Stimulated activated CD8-positive, alpha-beta memory T cell treated with anti-CD3 and anti-CD28 coated beads, Interleukin-7, amount 100 ng/mL, for 1 hour (primary cell): ENCODE data around the gene PRDM16.

ENCODE experiments used
- DNase-seq, 2 donors: peaks; one replicate each; pipeline ENCODE4 v3.0.0-alpha.2; 2020; ENCODE audit warnings: low read depth in 2 of 2

The PRDM16 gene

DNA sequence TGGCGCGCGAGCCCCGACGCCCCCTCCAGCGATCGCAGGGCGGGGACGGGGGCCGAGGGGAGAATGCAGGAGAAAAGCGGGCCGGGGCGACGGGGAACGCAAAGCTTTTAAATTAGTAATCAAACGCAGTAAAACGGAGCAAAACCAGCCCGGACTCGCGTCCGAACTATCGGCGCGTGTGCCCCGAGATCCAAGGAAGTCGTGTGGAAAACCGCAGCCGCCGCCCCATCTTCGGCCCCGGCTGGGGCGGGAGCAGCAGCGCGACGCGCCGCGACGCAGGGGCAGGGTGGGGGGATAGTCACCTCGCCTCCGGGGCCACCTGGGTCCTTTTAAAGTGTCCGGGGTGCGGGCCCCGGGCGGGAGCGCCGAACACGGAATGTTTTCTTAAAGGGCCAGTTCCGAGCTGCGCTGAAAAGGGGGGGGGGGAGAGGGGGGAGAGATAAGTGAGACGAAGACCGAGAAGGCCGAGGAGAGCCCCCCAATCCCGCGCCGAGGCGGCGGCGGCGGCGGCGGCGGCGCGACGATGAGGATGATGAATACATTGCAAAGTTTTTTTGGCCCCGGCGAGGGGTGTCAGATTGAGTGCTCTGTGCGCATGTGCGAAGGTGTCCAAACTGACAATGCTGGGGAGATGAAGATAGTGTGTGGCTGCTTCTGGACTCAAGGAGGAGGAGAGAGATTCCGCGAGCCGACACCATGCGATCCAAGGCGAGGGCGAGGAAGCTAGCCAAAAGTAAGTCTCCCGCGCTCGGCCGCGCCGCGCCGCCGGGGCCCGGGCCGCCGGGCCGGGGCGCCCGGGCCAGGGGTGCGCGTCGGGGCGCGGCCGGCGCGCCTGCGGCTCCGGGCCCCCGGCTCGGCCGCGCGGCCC is at the start of gene PRDM16:
Gene PRDM16, plus strand, starts transcription at position 640 of the 868 bp plus-strand sequence. Its CDS starts 57 bp downstream, at position 697.
- no peak for DNase-seq

DNA sequence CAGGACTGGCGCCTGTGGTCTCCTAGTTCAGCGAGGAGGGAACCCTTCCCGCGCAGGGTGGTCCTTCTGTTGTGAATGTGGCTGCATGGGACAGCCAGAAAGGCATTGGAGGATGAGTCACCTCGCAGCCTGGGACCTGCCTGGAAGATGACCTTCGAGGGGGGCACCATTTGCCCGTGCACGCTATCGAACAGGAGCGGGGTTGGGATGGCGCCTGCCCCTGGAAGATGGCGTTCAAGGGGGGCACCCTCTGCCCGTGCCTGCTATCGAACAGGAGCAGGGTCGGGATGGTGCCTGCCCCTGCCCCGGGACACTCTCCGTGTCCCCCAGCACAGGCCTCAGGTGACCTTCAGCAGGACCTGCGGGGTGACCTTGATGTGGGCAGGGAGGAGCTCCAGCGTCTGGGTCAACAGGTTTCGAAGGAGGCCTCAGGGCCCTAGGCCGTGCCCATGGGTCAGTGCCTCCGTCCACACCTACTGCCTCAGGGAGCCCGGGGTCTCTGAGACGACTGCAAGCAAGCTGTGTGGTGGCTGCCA is 49.4 kb upstream of the PRDM16 start:
- no peak for DNase-seq

DNA sequence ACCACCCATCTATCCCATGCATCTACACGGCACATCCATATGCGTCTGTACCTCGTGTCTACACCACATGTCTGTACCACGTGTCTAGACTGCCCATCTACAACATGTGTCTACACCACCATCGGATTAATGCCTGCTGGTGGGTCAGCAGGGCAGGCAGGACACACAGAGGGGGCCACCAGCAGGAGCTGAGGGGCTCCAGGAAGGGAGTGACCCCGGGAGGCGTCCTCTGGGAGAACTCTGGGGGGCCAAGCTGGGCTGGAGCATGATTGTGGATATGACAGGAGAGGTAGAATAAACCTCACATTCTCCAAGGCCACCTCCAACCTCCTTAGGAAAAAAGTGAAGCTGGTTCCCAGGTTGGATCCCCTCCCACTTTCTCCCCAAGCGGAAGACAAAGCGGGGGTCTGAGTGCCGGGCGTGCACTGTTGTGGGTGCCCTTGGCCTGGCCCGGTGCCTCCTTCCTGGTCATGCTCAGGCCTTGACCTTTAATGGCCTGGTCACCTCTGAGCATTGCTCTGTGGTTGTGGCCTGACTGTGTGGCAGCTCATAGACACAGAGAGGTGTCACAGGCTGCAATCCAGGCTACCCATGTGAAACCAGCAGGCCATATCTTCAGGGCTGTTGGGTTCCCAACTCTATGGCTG is 48.6 kb upstream of the PRDM16 start:
- no peak for DNase-seq

DNA sequence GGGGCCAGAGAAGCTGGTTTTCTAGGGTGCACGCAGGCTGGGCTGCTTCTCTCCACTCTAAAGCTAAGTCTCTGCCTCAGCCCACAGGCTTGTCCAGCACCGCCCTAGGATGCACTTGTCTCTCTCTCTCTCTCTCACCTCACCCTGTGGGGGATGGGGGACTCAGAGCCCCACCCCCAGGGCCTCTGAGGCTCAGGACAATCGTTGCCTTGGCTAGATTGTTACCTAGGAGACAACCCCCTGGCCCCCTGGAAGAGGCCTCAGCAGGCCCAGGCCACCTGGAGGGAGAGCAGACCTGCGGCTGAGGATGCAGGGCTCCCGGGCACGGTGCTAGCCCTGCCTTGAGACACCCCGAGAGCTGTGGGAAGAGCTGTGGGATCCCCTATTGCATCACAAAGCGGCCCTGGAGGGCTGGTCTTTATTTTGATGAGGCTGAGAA is 47.8 kb upstream of the PRDM16 start, which contains the start of gene ACTRT2:
Gene ACTRT2, plus strand, starts transcription at position 235 of the 439 bp plus-strand sequence. CDS start 220 bp downstream, outside the sequence.
- DNase-seq, result no peak

DNA sequence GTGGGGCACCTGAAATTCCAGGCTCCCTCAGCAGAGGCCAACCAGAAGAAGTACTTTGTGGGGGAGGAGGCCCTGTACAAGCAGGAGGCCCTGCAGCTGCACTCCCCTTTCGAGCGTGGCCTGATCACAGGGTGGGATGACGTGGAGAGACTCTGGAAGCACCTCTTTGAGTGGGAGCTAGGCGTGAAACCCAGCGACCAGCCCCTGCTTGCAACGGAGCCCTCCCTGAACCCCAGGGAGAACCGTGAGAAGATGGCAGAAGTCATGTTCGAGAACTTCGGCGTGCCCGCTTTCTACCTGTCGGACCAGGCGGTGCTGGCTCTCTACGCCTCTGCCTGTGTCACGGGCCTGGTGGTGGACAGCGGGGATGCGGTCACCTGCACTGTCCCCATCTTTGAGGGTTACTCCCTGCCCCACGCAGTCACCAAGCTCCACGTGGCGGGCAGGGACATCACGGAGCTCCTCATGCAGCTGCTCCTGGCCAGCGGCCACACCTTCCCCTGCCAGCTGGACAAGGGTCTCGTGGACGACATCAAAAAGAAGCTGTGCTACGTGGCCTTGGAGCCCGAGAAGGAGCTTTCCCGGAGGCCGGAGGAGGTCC is 47.1 kb upstream of the PRDM16 start:
- DNase-seq, result no peak

DNA sequence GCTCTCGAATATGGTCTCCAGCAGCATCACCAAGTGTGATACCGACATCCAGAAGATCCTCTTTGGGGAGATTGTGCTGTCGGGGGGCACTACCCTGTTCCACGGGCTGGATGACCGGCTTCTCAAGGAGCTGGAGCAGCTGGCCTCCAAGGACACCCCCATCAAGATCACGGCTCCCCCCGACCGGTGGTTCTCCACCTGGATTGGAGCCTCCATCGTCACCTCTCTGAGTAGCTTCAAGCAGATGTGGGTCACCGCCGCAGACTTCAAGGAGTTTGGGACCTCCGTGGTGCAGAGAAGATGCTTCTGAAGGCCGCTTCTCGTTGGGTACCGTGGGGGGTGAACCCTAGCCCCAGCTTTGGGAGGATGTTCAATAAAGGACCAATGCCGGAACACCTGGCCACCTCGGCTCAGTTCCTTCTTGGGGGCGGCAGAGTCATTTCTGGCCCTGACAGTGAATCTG is 46.5 kb upstream of the PRDM16 start:
- no peak for DNase-seq

DNA sequence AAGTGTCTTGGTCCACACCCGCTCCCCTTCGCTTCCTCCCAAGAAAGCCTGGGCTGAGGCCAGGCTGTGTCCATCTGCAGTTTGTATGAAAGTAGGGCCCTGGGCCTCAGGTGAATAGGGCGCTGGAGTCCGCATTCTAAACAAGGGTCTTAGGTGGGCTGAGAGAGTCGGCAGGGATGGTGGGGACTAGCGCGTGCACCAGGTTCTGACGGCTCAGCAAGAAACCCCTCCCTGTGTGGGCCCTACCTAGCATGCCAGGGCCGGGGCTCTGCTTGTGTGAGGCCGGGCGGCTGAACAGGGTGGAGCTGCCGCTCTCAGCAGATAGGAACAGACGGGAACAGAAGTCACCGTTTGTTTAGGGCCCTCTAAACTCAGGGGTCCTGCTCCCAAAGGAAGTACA is 46.0 kb upstream of the PRDM16 start:
- no peak for DNase-seq

DNA sequence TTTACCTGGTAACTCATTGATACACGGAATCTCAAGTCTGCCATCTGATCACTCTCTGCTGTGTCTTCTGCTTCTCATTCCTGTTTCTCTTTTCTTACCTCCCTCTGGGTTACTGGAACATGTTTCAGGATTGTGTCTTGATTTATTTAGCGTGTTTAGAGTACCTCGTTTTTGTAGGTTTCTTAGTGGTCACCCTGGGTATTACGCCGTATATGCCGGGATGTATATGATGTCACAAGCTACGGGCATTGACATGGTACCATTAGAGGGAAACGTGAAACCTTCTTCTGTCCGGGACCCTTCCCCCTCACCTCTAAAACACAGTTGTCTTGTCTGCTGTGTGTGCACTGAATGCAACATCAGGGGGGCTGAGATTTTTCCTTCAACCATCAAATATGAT is 45.0 kb upstream of the PRDM16 start:
- no peak for DNase-seq

DNA sequence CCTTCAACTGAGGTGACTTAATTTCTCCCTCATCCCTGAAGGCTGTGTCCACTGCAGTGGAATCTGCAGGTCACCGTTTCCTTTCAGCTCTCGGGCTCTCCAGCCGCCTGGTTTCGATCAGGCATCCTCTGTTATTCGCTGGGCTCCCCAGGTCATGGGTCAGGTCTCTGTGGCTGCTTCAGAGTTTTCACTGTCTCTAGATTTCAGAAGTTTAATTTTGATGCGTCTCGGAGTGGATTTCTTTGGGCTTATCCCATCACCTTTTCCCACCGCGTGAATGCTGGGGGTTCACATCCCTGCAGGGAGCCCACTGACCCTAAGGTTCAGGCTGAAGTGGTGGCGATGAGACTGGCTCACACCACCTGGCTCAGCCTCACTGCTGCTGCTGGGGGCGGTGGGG is 44.4 kb upstream of the PRDM16 start:
- DNase-seq, result no peak

DNA sequence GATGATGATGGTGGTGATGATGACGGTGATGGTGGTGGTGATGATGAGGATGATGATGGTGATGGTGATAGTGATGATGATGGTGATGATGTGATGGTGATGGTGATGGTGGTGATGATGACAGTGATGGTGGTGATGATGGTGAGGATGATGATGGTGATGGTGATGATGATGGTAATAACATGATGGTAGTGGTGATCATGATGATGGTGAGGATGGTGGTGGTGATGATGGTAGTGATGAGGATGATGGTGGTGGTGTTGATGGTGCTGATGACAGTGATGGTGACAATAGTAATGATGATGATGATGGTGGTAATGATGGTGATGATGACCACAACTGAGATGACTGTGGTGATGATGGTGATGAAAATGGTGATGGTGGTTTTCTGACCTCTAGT is 42.9 kb upstream of the PRDM16 start:
- DNase-seq, result no peak

DNA sequence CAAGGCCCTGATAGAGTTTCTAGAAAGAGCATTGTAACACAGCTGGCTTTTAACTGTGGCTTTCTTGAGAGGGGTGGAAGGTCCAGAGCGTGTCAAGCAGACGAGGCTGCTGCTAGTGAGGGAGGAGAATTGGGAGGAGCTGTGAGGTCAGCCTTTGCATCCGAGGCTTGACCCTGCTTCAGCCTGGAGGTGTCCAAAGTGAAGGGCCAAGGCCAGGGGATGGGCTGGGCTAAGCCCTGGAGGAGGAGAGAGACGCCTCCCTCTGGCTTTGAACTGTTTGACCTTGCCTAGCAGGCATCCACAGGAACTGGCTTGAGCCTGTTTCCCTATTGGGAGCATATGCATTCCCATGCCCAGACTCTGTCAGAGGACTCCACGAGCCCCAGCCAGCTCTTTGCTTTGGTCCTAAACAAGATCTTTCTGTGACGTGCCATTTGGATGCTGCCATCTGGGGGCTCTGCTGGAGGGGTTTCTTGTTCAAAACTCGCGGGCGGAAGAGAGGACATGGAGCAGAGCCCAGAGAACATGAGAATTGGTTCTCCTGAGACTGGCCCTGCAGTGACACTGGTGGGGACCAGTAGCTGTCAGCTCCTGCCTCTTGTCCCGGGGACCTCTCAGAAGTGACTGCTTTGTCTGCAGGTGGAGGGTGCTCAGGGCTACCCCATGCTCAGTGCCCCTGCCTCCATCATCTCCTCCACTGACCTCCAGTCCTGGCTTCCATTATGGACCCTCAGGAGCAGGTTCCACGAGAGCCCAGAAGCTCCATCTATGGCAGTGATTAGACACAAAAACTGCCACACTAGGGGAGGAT is 42.2 kb upstream of the PRDM16 start:
- DNase-seq, result no peak

DNA sequence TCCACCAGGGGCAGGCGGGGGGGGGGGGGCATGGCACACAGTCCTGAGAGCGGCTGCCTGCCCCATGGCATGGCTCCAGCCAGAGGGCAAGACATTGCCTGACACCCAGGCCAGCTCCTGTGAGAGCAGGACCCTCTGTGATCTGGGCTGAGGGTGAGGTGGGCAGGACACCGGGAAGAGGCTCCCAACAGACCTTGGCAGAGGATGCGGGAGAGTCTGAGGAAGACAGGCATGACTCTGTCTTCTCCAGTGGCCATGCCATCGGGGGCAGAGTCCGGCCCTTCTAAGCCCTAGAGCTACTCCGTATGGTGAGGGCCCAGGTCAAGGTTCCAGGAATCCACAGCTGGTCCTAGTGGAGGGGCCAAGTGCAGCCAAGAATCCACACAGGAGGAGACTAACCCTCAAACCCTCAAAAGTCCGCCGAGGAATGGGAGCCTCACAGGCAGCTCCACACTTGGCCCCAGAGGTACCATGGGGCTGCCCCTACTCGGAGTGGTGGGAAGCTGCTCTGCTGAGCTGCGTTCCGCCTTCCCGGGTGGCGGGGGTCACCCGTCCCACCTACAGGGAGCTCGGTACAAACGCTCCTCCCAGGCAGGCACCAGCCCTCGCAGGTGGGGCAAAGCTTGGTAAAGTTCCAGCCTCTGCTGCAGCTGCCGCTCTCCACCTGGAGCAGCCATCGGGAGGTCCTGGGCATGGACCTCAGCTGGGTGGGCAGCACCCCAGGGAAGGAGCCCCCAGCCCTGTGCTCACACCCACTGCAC is 41.2 kb upstream of the PRDM16 start:
- no peak for DNase-seq

DNA sequence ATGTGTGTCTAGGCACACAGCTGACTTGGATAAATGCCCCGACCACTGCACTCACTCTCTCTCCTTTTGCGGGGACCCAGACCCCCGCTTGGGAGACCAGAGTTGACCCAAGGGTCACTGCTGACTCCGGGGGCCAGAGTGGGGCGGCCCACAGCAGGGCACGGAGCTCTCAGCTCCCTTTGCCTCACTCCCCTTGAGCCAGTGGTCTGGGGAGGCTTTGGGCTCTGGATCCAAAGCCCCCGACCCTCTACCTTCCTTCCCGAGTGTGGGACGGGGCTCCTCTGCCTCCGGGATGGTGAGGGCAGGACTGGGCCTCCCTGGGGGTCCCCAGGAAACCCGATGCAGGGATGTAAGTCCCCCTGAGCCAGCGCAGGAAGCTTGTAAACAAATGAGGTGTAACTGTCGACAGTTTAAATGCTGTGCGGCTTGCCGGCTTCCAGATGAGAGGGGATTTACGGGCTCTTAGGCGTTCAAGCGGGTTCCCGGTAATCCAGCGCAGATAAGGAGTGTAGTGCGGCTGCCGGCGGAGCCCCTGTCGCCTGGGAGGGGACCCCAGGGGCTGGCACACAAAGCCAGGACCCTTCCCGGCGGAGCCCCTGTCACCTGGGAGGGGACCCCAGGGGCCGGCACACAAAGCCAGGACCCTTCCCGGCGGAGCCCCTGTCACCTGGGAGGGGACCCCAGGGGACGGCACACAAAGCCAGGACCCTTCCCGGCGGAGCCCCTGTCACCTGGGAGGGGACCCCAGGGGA is 40.3 kb upstream of the PRDM16 start:
- DNase-seq, result no peak

DNA sequence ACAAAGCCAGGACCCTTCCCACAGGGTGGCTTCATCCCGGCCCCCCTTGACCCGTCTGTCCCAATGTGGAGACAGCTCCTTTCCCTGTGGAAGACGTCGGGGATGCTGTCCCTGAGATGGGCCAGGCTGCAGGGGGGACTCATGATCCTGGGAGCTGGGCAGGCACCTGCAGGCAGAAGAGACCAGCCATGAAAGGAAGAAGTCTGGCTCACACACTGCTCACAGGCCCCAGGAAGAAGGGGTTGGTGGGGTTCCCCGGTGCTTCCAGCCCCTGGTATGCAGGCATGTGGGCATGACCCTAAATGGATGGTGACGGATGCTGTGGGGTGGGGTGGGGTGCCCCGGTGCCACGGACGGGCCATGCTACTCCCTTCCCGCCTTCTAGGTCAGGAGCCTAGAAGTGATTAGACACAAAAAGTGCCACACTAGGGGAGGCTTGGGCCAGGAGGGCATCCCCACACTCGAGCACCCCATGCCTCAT is 39.5 kb upstream of the PRDM16 start:
- no peak for DNase-seq

DNA sequence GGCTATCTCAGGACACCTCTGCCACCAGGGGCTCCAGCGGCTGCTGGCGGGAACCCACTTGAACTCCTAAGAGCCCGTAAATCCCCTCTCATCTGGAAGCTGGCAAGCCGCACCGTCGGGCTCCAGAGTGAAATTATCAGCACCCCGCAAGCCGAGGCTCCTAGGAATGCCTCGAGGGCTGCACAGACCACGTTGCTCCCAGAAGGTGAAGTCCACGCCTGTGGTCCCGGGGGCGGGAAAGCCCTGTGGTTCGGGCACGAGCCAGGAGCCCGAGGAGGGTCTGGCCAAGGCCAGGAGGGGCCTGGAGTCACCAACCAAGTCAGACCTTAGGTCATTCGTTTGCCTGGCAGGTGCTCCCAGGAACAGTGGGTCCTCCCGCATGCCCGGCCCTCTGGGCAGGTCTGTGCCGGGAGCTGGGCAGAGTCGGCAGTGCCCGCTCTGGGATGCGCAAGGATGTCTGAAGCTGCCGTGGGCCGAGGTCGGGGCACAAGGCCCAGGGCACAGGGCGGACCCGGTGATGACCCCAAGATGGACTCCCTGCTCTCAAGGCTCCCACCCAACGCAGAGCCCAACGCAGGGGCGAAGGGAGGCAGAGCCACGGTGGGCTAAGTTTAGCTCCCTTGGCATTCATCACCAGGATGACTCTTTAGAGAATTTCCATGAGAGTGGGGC is 38.9 kb upstream of the PRDM16 start:
- no peak for DNase-seq

DNA sequence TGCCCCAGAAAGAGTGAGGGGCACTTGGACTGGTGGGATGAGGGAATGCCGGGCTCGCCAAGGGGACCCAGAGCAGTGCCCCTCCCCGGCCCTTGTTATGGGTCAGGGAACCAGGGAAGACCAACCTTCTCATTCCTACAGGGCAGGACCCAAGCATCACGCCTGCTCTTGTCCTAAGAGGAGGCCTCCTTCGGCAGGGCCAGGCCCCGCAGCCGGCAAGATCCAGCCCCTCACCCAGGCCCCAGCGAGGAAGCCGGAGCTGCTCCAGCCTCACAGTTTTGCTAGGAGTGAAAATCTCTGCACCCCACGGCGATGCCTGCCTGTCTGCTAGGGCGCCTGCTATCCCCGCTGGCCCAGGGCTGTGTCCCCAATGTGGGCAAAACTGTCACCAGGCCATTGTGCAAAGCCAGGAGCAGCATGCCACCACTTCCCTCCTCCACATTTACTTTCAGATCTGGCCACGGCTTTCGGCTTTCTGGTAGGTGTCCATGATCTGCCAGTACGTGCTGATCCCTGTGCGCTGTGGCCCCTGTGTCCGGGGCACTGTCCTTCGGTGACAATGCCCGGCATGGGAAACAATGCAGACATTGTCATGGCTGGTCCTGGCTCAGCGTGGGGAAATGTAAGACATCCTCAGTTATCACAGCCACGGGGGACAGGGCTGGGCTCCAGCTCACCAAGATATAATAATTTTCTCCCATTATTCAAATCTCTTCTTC is 38.2 kb upstream of the PRDM16 start:
- no peak for DNase-seq

DNA sequence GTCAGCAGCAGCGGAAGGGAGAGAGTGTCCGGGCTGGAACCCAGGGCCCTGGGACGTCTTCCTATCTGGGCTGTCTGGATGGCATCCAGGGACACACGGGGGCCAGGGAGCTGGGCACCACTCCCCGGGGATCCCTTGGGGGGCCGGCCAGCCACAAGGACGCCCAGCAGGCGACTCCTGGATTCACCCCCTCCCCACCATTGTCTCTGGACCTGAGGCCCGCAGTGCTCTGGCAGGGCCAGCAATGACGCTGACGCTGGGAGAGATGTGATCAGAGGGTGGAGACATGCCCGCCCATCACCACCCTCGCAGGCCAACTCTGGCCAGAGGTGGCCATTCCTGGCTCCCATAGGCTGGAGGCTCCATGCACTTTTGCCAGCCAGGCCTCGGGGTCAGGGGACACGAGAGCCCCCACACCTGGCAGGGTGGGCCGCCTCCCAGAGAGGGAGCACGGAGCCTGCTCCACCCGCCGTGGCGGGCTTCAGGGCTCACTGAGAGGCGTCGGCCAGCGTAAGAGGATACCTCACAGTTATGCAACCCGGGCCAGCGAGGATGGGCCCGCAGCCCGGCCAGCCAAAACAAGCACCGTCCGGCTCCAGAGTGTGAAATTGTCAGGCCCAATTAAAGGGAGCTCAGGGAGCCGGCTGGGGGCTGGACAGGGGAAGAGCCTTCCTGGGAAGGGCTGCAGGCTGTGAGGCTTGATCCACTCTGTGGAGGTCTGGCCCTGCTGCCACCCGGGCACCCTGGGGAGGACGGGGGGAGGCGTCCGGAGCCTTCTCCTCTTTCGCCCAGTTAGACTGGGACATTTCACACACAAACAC is 37.4 kb upstream of the PRDM16 start:
- no peak for DNase-seq
